DOHH2 (cell line): ENCODE data around the gene LSM14B.

ENCODE experiments used
- H3F3A ChIP-seq: fragments of 200-600 bp; sonication (generic), shearing (Covaris generic); 2 replicates; pipeline ENCODE4 v1.6.0; 2016; ENCODE audit warnings: antibody characterized with exemption, mild to moderate bottlenecking; ENCODE audit not compliant: control insufficient read depth, insufficient read depth
- H3K27ac ChIP-seq: fragments of 200-600 bp; sonication (generic); 2 replicates; pipeline ENCODE4 v1.5.1; 2014; ENCODE audit warnings: low read depth, mild to moderate bottlenecking, low read length, moderate library complexity
- H3K27me3 ChIP-seq: fragments of 200-600 bp; sonication (generic); 2 replicates; pipeline ENCODE4 v1.6.1; 2014; ENCODE audit warnings: mild to moderate bottlenecking, low read length, mixed read lengths; ENCODE audit not compliant: control insufficient read depth
- H3K36me3 ChIP-seq: fragments of 200-600 bp; sonication (generic); 2 replicates; pipeline ENCODE4 v1.6.1; 2014; ENCODE audit warnings: mild to moderate bottlenecking, low read length, moderate library complexity, mixed read lengths; ENCODE audit not compliant: control insufficient read depth
- H3K4me1 ChIP-seq: fragments of 200-600 bp; sonication (generic); 2 replicates; pipeline ENCODE4 v1.6.1; 2014; ENCODE audit warnings: mild to moderate bottlenecking, low read length, mixed read lengths; ENCODE audit not compliant: control insufficient read depth
- H3K4me2 ChIP-seq: fragments of 200-600 bp; sonication (generic); 2 replicates; pipeline ENCODE4 v1.6.0; 2014; ENCODE audit warnings: mild to moderate bottlenecking, low read length, moderate library complexity
- H3K4me3 ChIP-seq: fragments of 200-600 bp; sonication (generic); 2 replicates; pipeline ENCODE4 v1.5.1; 2014; ENCODE audit warnings: mild to moderate bottlenecking, low read length, mixed read lengths
- H3K79me2 ChIP-seq: fragments of 200-600 bp; sonication (generic); 2 replicates; pipeline ENCODE4 v1.6.1; 2014; ENCODE audit warnings: mild to moderate bottlenecking, low read length, mixed read lengths; ENCODE audit not compliant: control insufficient read depth
- H3K9me2 ChIP-seq: fragments of 200-600 bp; sonication (generic); replicated peaks from 2 replicates; pipeline ENCODE4 v1.6.1; 2014; ENCODE audit warnings: mild to moderate bottlenecking, low read length, mixed read lengths; ENCODE audit not compliant: control insufficient read depth
- H3K9me3 ChIP-seq: fragments of 200-600 bp; sonication (generic); 2 replicates; pipeline ENCODE4 v1.6.1; 2014; ENCODE audit warnings: antibody characterized with exemption, low read length, mixed read lengths; ENCODE audit not compliant: control insufficient read depth, insufficient read depth
- H4K20me1 ChIP-seq: fragments of 200-600 bp; sonication (generic); 2 replicates; pipeline ENCODE4 v1.6.0; 2014; ENCODE audit warnings: low read depth, mild to moderate bottlenecking, antibody characterized with exemption, low read length, moderate library complexity; ENCODE audit not compliant: control insufficient read depth, insufficient read depth
- EZH2phosphoT487 ChIP-seq: fragments of 200-600 bp; sonication (generic); IDR thresholded peaks from 2 replicates; pipeline ENCODE4 v1.6.1; 2017; ENCODE audit warnings: borderline replicate concordance, mild to moderate bottlenecking, antibody characterized with exemption, low read length, moderate library complexity, mixed read lengths
- TF ChIP-seq, protein P1 (sequence below): fragments of 200-600 bp; sonication (generic); IDR thresholded peaks from one replicate; pipeline ENCODE4 v1.5.1; 2014; ENCODE audit warnings: antibody characterized with exemption, mild to moderate bottlenecking, low read depth, low read length; ENCODE audit not compliant: poor library complexity, severe bottlenecking

LSM14B gene

GRCh38 chr20:62087227-62087626 lies 35.0 kb upstream of the LSM14B start:
- Histone ChIP-seq H3K36me3 (no peaks in the 10 kb centered on the region), H3K27ac (no peak overlapping the region), H3K9me3 (no peaks in the 10 kb centered on the region), H3K4me3 (no peak overlapping the region), H4K20me1 (no peaks in the 10 kb centered on the region), H3K9me2 (no peaks in the 10 kb centered on the region), H3K4me1 (no peaks in the 10 kb centered on the region), H3F3A (no peaks in the 10 kb centered on the region), H3K79me2 (no peaks in the 10 kb centered on the region), H3K4me2 (no peak overlapping the region), H3K27me3 (peaks cover 5% of the 10 kb centered on the region; the same call in 1 of the 2 replicates)
- no peak for TF ChIP-seq EZH2phosphoT487
- TF ChIP-seq, protein P1, sequence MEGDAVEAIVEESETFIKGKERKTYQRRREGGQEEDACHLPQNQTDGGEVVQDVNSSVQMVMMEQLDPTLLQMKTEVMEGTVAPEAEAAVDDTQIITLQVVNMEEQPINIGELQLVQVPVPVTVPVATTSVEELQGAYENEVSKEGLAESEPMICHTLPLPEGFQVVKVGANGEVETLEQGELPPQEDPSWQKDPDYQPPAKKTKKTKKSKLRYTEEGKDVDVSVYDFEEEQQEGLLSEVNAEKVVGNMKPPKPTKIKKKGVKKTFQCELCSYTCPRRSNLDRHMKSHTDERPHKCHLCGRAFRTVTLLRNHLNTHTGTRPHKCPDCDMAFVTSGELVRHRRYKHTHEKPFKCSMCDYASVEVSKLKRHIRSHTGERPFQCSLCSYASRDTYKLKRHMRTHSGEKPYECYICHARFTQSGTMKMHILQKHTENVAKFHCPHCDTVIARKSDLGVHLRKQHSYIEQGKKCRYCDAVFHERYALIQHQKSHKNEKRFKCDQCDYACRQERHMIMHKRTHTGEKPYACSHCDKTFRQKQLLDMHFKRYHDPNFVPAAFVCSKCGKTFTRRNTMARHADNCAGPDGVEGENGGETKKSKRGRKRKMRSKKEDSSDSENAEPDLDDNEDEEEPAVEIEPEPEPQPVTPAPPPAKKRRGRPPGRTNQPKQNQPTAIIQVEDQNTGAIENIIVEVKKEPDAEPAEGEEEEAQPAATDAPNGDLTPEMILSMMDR, result no peak

DNA sequence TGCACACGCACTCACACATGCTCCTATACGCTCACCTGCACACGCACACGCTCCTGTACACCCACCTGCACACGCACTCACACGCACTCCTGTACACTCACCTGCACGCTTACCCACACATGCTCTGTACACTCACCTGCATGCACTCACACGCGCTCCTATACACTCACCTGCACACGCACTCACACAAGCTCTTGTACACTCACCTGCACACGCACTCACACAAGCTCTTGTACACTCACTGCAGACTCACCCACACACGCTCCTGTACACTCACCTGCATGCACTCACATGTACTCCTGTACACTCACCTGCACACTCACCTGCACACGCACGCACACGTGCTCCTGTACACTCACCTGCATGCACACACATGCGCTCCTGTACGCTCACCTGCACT lies 34.6 kb upstream of the LSM14B start:
- Histone ChIP-seq H3K4me2 (no peak overlapping the region), H3K79me2 (no peaks in the 10 kb centered on the region), H3K4me3 (no peak overlapping the region), H3K27ac (no peak overlapping the region), H3F3A (no peaks in the 10 kb centered on the region), H3K9me3 (no peaks in the 10 kb centered on the region), H3K4me1 (no peaks in the 10 kb centered on the region), H3K36me3 (no peaks in the 10 kb centered on the region), H3K27me3 (peaks cover 5% of the 10 kb centered on the region; the same call in 1 of the 2 replicates), H3K9me2 (no peaks in the 10 kb centered on the region), H4K20me1 (no peaks in the 10 kb centered on the region)
- TF ChIP-seq, protein P1, result no peak
- no peak for TF ChIP-seq EZH2phosphoT487

GRCh38 chr20:62088258-62089127 lies 33.8 kb upstream of the LSM14B start:
- Histone ChIP-seq H4K20me1 (no peaks in the 10 kb centered on the region), H3K9me2 (no peaks in the 10 kb centered on the region), H3K79me2 (no peaks in the 10 kb centered on the region), H3K9me3 (no peaks in the 10 kb centered on the region), H3K27me3 (peaks cover 5% of the 10 kb centered on the region; the same call in 1 of the 2 replicates), H3K36me3 (no peaks in the 10 kb centered on the region), H3K4me2 (no peak overlapping the region), H3F3A (no peaks in the 10 kb centered on the region), H3K4me1 (no peaks in the 10 kb centered on the region), H3K27ac (no peak overlapping the region), H3K4me3 (no peak overlapping the region)
- TF ChIP-seq, protein P1, result no peak
- no peak for TF ChIP-seq EZH2phosphoT487
